Left forelimb (tissue), 1 donor: Measurements from ENCODE around the gene VPS9D1.

Experiments used
- DNase-seq: peaks from one replicate; pipeline ENCODE4 v3.0.0-alpha.2; 2018; ENCODE audit warnings: low spot score

VPS9D1 gene, protein sequence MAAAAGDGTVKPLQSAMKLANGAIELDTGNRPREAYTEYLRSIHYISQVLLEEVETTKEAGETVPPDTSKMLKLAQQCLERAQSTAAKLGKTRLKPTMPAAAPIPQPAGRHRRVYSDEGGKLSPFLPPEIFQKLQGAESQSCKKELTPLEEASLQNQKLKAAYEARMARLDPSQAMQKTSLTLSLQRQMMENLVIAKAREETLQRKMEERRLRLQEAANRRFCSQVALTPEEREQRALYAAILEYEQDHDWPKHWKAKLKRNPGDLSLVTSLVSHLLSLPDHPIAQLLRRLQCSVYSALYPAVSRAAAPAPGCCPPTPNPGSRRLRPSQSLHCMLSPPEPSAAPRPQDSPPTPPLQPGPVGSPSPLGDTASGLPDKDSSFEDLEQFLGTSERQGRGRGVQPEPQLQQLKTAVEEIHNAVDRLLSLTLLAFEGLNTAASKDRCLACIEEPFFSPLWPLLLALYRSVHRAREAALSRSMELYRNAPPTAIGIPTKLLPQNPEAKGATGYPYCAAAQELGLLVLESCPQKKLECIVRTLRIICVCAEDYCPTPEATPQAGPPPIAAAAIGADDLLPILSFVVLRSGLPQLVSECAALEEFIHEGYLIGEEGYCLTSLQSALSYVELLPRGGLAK

DNA sequence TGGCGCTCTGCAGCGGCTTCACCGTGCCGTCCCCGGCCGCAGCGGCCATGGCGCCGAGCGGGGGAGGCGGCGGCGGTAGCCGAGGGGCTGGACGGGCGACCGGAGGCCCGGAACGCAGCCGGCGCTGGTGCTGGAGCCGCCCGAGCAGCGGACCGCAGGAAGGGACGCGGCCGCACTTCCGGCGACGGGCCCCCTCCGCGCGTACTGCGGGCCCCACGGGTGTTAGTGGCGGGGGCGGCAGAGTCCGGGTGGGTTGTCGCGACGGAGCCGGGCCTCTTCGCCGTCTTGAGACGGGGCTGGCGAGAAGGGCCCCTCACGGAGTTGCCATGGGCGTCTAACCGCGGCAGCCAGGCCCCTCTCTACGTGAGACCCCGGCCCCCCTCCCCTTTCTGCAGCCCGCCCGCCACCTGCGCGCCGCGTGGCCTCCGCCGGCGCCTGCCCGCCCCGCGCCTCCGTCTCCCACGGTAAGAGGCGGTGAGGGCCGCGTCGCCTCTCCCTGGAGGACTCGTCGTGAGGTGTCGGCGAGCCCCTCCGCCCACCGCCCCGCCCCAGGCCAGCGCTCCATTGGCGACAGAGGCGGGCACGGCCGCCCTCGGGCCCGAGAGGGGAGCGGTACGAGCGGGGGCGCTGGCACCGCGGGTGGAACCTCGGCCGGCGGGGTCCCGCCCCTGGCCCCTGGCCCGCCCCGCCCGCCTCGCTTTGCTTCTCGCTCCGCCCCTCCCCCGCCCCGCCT, at the start of gene VPS9D1, which contains the start of gene ZNF276:
Gene VPS9D1 (minus strand): TSS at position 86 of the 733 bp plus-strand sequence. CDS start 37 bp downstream, at position 49.
Gene ZNF276 (plus strand): TSS at position 725 of the 733 bp plus-strand sequence. CDS start 104 bp downstream, outside the sequence.
- DNase-seq = peak; percentile 91

DNA sequence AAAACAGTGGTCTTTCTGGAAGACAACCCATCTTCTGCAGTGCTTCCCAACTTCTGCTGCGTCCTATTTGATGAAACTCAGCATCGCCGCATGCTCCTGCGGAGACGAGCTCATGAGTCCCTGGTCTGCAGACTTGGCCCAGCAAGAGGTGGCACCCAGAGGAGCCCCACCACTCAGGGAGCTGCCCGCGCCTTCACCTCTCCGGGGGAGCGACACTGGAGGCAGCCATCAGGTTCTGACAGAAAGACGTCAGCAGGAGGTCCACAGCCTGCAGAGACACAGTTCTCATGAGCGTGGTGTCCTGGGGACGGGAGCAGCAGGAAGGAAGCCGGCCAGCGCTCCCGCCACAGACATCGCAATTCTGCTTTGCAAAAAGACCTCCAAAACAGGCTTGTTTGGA, 49.7 kb upstream of the VPS9D1 start:
- no peak for DNase-seq

DNA sequence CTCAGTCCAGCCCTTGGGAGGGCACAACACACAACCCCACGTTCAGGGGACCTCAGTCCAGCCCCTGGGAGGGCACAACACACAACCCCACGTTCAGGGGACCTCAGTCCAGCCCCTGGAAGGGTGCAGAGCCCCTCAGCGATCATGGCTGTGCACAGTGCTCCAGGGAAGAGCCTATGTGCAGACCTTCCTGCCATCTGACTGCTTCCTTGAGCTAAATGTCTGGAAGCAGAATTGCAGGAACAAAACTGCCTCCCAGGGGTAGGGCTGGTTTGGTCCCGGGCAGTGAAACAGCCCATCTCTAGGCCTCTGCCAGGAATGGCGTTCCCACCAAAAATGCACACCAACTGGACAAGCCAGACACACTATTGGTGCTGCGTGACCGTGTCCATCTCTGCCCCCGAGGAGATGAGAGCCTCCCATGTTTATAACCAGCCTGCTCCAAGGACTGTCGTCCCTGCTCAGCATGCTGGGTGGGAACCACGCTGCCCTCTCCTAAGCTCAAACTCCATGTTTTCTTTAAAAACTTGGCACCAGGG, 44.7 kb upstream of the VPS9D1 start:
- DNase-seq = no peak

DNA sequence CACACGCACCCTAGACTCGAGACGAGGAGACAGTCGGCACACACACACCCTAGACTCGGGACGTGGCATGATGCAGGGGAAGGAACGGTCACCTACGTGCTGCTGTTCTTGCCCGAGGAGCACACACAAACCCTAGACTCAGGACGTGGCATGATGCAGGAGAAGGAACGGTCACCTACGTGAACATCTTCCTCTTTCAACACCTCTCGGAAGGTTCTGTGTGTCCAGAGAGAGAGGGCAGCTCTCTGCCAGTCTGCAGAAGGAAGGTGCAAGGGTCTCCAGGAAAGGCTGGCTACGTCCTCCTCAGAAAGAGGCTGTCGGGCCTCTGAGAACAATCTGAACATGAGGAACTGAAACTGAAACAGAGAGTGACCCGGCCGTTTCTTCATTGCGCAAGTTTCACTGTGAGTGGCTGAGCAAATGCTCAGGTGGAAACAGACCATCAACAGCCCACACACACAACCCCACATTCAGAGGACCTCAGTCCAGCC, 44.1 kb upstream of the VPS9D1 start:
- DNase-seq = no peak

DNA sequence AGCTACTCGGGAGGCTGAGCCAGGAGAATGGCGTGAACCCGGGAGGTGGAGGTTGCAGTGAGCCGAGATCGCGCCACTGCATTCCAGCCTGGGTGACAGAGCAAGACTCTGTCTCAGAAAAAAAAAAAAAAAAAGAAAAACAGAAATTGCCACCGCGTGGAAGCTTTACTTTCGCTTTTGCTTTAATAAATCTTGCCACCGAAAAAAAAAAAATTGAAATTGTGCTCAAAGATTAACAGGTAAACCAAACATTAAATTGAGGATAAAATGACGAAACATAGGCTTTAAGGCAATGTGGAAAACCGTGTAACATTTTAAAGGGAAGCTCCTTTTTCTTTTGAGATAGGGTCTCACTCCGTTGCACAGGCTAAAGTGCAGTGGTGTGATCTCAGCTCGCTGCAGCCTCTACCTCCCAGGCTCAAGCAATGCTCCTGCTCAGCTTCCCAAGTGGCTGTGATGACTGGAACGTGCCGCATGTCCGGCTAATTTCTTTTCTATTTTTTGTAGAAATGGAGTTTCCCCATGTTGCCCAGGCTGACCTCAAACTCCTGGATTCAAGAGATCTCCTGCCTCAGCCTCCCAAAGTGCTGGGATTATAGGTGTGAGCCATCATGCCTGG, 40.7 kb upstream of the VPS9D1 start:
- DNase-seq = no peak

DNA sequence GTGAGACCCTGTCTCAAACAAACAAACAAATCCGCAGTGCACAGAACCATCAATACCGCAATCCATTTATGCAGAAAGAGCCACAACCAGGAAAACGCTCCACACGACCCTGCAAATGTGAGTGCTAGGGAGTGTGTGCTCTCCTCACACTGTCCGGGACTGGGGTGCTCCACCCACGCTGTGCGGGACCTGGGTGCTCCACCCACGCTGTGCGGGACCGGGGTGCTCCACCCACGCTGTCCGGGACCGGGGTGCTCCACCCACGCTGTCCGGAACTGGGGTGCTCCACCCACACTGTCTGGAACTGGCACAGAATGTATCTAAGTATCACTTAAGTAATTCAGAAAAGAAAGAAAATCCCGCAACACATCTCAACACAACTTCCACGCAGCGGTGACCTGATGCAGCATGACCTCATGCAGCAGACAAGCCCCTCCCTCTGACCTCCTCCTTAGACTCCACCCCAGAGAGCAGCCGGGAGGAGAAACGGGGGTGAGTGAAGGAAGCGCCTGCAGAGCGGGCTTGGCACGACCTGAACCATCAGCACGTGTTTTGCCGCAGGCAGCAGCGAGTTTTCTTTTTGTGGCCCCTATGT, 39.1 kb upstream of the VPS9D1 start:
- DNase-seq = no peak

DNA sequence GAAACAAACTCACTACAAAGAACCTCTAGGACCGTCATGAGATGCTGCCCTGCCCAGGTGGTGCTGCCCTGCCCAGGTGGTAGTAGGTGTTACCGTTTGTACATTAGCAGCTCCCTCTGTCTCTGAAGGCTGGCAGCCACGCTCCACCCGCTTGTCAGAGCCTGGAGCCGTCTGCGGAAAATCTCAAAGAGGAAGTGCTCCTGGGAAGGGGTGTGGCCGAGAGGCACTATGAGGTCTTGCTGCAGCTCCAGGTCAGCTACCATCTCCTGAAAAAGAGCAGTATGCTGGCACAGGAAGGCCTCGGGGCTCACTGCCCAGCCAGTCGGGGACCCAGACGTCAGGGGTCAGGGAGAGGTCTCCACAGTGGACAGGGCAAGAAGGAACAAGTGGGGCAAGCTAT, 28.9 kb upstream of the VPS9D1 start:
- no peak for DNase-seq

DNA sequence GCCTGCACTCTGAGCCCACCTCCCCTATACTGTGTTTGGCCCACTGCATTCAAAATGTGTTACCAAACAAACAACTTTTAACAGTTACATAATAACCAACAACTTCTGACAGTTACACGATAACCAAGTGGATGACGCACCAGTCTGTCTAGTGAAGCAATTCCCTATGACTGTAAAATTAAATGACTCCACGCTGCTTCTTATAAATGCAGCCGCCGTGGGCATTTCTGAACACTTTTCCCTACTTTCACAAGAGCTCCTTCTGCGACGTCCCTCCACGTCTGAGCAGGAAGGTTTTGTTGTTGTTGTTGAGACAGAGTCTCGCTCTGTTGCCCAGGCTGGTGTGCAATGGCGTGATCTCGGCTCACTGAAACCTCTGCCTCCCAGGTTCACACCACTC, 28.2 kb upstream of the VPS9D1 start:
- DNase-seq = no peak

DNA sequence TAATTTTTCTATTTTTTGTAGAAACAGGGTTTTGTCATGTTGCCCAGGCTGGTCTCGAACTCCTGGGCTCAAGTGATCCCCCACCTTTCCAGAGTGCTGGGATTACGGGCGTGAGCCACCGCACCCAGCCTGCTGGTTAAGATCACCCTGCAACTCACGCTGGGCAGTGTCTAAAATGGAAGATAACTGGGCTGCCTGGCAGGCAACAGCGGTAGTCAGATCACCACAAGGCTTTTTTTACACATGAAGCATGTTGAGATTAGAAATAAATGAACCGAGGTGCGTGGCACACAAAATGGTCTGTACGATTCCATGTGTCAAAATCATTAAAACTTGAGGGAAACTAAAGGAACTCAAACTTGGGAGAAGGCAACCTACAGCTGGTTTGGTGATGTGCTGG, 27.4 kb upstream of the VPS9D1 start:
- no peak for DNase-seq

DNA sequence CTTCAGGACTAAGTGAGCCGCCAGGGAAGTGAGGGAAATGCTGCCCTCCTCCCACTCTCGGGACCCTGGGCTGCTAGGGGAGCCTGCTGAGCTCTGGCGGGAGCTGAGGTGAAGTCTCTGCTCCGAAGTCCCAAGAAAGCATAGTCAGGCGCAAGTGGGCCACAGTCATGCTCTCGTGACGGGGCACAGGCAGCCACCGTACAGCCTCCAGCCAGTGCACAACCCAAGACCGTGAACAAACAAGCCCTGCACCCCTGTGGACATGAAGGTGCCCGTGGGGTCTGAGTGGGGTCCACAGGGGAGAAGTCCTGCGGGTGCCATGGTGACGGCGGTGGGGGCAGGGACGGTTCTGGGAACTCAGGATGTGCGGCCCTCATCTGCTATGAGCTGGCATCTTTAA, 25.3 kb upstream of the VPS9D1 start:
- no peak for DNase-seq

DNA sequence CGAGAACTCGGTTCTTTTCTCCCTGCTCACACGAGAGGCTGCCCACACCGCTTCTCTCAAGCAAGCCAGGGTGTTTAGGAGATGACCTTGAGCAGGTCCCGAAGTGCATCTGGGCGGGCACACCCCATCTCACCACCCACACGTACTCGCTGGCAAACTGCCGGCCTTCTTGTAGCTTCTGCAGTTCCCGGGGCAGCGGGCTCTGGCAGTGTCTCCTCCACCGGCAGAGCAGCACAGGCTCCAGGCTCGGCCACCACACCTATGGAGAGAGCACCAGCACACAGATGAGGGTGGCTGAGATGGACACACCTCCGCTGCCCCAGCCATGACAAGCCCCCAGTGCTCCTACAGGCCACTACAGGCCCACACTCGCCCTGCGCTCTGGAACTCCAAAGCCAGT, 24.1 kb upstream of the VPS9D1 start:
- DNase-seq = no peak

DNA sequence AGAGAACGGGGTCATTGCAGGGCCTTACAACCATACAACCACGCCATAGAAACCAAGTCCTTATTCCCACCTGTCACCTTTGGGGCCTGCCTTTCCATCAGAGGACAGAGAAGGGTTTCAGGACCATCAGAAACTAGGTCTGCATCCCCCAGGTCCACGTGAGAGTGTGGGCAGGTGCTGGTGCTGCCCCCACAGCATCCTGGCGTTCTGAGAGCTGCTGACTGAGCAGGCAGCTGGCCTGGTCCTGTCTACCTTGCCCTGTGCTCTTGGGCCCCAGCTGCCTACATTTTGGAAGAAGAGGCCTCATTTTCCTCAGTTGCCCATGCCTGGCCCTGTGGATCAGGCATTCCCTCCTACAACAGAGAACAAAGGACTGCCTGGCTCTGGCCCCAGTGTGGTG, 22.2 kb upstream of the VPS9D1 start:
- no peak for DNase-seq

DNA sequence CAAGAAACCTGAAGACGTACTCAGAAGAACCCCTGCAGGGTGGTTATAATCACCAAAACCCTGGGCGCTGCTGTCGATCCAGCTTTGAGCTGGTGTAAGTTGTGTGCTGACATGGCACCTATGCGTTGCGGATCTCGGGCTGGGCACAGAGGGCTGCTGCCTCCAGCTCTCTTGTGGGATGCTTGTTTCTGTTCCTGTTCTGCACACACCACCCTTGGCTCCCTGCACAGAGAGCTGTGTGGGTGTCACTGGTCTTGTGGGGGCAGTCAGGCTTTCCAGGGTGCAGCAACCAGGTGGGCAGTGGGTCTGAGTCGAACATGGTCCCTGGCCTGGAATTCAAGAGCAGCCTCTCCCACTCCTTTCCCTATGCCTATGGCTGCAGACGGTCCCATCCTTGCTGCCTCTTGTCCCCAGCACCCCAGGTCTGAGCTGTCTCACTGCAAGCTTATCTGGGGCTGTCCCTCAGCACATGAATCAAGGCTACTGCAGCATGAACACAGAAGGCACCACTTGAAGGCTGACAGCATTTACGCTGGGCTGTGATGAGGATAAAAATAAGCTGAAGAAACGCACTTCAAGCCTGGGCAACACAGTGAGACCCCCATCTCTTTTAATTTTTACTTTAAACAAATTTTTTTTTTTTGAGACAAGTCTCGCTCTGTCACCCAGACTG, 20.8 kb upstream of the VPS9D1 start:
- no peak for DNase-seq

DNA sequence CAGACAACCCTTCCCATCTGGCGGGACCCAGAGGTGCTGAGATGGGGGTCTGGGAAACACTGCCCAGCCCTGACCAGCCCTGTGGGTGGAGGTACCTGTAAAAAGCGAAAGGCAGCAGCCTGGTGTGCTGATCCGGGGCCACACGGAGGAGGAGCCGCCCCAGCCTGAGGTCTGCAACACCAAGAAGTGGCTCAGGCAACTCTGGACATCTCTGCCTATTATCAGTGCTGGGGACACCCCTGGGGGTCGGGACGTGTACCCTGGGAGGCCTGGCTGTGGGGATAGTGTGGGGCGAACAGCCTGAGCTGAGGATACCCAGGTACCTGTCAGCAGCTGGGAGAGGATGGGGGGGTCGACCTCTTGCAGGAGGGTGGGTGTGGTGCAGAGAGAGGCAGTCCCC, 18.7 kb upstream of the VPS9D1 start:
- no peak for DNase-seq

DNA sequence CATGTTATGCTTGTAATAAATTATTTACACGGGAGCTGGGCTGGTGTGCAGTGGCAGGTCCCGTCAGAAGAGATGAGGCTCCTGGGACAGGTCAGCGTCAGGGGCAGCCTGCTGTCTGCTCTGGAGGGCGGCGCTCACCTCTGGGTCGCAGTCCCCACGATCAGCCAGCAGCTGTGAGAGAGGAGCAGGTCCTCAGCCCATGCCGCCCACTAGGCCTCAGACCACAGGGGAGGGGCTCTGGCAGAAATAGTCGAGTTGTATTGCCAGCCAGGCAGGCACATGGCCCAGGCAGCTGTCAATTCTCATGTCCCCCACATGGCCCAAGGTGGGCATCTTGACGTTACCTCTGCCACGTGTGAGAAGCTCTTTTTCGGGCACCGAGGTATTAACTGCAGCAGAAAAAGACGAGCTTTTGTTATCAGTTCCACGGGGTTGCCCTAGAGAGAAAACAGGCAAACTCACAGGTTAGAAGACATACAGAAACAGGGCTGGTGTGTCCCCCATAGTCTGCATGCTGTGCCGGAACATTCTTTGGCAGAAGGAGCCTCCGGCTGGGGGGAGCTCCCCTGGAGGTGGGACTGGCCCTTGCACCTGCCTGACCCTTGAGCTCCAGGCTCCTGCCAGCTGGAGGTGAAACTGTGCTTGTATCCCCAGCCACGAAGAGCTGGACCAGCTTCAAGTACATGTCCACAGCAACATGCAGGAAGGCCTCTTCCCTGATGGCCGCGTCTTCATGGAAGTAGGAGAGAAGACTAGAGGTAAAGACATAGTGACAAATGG, 18.0 kb upstream of the VPS9D1 start:
- DNase-seq = no peak

DNA sequence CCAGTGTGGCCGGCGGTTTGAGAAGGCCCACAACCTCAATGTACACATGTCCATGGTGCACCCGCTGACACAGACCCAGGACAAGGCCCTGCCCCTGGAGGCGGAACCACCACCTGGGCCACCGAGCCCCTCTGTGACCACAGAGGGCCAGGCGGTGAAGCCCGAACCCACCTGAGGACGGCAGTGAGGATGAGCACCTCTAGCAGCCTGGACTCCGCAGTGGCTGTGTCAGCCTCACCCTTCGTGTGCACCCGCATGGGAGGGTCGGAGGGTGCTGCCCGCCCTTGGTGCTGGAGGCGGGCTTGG, 17.3 kb upstream of the VPS9D1 start:
- no peak for DNase-seq

DNA sequence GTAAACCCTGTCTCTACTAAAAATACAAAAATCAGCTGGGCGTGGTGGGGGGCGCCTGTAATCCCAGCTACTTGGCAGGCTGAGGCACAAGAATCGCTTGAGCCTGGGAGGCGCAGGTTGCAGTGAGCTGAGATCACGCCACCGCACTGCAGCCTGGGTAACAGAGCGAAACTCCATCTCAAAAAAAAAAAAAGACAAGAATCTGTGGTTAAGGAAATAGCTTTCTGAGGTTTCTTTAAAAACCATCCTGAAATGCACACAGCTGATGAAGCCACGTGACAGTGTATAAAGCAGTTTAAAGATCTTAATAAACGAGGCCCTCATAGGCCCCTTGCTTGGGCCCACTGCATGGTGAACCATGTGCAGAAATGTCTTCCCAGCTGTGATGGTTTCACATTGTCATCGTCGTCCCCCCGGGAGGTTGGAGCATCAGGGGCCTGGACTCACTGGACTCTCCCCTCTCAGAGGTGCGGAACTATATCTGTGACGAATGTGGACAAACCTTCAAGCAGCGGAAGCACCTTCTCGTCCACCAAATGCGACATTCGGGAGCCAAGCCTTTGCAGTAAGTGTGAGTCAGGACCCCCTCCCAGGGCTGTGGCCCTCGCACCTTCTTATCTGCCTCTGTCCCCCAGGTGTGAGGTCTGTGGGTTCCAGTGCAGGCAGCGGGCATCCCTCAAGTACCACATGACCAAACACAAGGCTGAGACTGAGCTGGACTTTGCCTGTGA, 16.8 kb upstream of the VPS9D1 start:
- no peak for DNase-seq

DNA sequence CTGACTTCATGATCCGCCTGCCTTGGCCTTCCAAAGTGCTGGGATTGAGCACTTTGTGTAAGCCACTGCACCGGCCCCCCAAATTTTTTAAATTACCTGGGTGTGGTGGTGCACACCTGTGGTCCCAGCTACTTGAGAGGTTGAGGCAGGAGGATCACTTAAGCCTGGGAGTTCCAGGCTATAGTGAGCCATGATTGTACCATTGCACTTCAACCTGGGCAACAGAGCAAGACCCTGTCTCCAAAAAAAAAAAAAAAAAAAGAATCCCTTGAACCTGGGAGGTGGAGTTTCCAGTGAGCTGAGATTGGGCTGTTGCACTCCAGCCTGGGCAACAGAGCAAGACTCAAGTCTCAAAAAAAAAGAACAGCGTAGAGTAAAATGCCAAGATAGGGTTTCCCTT, 15.9 kb upstream of the VPS9D1 start:
- no peak for DNase-seq

DNA sequence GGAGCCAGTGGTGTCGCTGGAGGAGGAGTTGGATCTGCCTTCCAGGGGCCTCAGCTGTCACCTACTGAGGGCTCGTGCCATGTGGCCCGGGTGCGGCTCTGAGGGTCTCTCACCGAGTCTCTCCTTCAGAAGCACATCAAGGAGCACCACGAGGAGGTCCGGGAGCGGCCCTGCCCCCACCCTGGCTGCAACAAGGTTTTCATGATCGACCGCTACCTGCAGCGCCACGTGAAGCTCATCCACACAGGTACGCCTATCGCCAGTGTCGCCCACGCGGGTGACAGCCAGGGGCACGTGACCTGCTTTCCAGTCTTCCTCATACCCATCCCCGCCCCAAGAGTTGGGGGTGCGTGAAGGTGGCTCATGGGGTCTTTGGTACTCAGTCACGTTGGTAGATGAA, 13.1 kb upstream of the VPS9D1 start:
- DNase-seq = no peak

DNA sequence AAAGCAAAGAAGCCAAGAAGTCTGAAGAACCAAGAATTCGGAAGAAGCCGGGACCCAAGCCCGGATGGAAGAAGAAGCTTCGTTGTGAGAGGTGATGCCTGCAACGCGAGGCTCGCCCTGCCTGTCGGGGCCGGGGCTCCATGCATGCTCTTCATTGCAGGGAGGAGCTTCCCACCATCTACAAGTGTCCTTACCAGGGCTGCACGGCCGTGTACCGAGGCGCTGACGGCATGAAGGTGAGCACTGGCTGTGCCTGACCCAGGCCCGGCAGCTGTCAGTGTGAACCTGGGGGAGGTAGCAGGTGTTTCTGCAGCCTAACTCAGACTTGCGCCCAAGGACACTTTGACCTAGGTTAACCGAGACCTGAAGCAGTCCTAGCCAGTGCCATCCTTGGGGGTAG, 12.6 kb upstream of the VPS9D1 start:
- no peak for DNase-seq
